Measurements from ENCODE around the gene LAMA1.

LAMA1 gene

DNA sequence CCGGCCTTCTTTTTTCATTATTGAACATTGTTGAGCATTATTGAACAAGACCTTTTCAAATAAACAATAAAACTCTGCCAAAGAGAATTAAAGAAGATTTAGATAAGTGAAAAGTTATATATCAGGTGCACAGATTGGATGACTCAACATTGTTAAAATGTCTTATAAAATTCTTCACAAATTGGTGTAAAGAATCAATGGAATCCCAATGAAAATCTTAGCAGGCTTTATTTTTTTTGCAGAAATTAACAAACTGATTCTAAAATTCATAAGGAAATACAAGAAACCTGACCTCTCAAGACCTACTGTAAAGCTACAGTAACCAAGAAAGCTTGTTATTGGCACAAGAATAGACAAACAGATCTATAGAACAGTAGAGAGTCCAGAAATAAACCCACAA lies 70.3 kb downstream of the LAMA1 start:
- no peak for DNase-seq (ENCODE audit: low spot score)

DNA sequence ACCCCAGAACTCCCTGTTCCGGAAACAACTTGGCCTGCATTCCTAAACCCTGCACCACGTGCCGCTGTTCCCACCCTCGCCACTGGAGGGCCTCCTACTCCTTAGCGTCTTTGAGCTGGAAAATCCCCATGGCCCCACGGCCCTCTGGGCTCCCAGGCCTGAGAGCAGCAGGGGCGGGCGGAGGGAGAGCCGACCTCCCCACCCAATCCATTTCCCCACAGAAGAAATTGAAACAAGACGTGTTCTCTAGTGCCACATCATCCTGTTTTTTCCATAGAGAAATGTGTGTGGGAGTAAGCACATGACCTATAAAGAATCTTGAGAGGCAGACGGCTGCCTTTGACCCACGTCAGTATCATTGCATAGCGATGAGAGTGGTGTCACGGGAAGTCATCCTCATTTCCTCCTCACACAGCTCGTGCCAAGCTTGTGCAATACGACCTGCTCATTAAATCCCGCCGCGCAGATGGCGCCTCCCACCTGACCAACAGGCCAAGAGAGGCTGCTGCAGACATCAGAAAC lies 79.2 kb downstream of the LAMA1 start:
- peak; percentile 96 for DNase-seq (ENCODE audit: low spot score)

DNA sequence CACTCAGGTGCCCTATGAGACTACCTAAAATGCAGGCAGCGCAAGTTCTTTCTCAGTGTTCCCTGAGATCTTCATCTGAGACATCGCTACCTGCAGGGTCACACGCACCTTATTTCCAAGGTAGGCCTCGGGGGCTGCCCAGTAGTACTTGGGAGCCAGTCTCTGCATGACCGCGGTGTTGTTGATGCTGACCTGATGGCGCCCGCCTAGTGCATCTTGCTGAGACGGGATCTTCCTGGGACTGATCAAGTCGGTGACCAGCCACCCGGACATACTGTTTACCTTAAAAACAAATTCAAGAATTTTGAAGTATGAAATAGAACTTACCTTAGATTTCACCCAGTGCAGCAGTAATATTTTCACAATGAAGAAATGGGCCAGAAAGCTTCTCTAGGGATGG lies 80.1 kb downstream of the LAMA1 start:
- DNase-seq (ENCODE audit: low spot score): peak; percentile 9

DNA sequence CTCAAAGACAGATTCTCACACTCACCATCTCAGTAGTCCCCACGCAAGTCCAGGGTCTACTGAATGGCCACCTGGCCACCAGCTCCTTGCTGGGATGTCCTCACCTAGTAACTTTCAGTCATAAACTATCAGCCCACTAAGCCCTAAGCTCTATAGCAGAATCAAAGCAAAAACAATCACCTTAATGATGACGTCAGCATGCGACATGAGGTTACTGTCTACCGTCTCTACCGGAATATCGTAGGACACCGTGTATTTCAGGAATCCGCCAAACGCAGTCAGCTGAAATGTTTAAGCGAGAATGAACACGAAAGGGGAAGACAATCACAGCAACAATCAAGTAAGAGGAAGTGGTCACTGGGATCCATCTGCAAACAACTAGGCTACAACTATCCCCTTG lies 81.8 kb downstream of the LAMA1 start:
- DNase-seq (ENCODE audit: low spot score): peak; percentile 38

- DNase-seq (ENCODE audit: low spot score): no peak
These were observed 82.7 kb downstream of the LAMA1 start for GRCh38 chr18:7034924-7035323.

GRCh38 chr18:7032537-7032936 lies 85.1 kb downstream of the LAMA1 start:
- DNase-seq (ENCODE audit: low spot score): no peak

DNA sequence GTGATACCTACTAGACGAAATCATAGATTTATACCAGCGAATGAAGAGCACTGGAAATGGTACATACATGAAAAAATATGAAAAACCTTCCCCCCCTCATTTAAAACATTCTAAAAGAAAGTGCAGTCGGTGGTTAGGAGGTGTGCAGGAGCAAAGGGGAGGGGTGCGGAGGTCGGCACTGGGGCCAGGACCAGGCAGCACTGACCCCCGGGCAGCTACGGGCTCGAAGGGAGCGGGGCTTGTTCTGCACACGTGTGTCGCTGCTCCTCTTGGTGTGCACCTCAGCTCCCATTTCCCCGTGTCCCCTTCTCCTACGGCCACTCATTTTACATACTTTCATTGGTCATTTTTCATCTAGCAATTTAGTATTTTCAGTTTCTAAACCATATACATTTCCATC lies 89.0 kb downstream of the LAMA1 start:
- no peak for DNase-seq (ENCODE audit: low spot score)

DNA sequence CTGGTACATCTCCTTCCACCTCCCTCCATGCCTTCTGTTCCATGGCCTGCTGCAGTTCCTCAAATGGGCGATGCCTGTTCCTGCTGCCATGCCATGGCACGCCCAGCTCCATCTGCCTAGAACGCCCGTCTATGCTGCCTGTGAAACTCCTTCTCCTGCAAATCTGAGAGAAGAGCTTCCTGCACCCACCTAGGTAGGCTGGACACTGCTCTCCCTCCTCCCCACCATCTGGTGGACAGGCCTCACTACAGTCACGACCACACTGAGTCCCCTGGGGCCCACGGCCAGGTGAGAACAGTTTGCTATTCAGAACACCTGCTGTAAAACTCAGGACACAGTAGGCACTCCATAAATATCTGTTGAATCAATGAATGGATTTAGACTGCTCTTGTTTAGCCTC lies 92.4 kb downstream of the LAMA1 start:
- no peak for DNase-seq (ENCODE audit: low spot score)

GRCh38 chr18:7023581-7023980 lies 94.0 kb downstream of the LAMA1 start:
- DNase-seq (ENCODE audit: low spot score): no peak

DNA sequence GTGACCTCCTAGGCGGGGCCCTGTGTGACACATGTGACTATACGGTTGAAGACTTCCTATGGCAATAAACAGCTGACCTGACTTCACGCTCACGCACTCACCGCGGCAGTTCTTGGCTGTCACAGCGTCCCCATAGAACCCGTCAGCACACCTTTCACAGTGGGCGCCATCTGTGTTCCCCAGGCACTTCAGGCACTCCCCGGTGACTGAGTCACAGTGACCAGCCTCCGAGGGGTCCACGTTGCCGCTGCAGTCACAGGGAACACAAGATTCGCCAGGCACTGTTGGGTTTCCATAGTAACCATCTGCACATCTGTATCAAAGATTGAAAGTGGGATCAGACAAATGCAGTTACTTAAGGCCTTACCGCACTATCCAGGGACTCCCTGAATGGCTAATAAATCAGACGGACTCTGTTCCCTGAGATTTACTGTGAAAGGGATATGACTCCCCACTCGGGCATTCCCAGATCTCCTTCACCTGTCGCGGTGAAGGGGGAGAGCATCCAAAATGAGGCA lies 94.5 kb downstream of the LAMA1 start:
- DNase-seq (ENCODE audit: low spot score): no peak

GRCh38 chr18:7021994-7022840 lies 95.4 kb downstream of the LAMA1 start:
- peak; percentile 79 for DNase-seq (ENCODE audit: low spot score)

DNA sequence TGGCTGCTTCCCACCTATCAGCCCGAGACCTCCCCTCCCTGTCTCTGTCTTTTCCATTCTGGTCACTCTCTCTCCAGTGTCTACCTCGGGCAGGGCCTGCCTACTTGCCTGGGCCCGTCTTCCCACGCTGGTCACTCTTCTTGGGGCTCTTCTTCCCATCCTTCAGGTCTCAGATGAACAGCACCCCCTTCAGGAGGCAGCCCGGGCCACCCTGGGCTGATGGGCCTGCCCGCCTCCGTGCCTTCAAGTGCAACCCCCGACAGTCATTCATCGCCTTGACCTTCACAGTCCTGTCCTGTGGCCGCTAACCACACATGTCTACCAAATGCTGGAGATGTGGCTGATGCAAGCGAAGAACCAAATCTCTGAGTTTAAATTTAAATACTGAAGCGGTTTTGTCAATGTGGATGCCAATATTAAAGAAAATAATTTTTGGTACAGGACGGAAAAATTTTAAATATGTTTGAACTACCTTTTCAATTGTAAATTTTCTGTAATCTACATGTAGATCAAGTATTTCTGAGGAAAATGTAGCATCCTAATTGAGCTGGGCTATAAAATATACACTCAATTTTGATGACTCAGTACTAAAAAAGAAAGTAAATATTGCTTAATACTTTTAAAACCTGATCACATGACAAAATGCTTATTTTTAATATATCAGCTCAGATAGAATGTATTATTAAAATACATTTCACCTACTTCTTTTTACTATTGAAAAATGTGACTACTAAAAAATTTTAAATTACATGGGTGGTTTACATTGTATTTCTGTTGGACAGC lies 96.4 kb downstream of the LAMA1 start:
- no peak for DNase-seq (ENCODE audit: low spot score)

DNA sequence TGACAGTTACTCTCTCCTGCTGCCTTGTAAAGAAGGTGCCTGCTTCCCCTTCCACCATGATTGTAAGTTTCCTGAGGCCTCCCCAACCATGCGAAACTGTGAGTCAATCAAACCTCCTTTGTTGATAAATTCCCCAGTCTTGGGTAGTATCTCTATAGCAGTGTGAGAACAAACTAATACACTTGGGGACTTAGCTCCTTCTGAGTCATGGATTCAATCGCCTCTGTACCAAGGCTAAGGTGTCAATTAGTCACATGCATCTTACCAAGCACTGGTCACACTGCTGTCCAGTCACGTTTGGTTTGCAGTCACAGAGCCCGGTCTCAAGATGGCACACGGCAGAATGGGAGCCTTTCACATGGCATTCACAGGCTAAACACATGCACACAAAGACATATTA lies 100.6 kb downstream of the LAMA1 start:
- DNase-seq (ENCODE audit: low spot score): peak; percentile 52

GRCh38 chr18:7011142-7011541 lies 106.5 kb downstream of the LAMA1 start:
- no peak for DNase-seq (ENCODE audit: low spot score)

- DNase-seq (ENCODE audit: low spot score): no peak
These were observed 113.6 kb downstream of the LAMA1 start for GRCh38 chr18:7004009-7004408.

DNA sequence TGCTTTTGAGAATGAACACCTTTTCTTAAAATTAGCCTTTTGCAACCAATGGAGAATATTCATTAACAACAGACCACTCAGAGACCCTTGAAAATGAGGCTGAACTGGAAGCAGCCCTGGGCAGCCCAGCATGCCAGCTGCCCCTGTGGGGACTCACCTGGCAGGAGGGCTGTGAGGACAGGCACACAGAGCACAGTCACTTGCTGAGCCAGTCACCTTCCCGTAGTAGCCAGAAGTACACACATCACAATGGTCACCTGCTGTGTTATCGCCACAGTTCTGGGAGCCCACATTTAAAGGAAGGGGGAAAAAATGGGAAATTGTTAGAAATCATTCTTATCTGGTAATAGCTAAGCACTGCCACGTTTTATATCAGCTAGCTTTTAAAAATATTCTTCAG lies 115.5 kb downstream of the LAMA1 start:
- no peak for DNase-seq (ENCODE audit: low spot score)

DNA sequence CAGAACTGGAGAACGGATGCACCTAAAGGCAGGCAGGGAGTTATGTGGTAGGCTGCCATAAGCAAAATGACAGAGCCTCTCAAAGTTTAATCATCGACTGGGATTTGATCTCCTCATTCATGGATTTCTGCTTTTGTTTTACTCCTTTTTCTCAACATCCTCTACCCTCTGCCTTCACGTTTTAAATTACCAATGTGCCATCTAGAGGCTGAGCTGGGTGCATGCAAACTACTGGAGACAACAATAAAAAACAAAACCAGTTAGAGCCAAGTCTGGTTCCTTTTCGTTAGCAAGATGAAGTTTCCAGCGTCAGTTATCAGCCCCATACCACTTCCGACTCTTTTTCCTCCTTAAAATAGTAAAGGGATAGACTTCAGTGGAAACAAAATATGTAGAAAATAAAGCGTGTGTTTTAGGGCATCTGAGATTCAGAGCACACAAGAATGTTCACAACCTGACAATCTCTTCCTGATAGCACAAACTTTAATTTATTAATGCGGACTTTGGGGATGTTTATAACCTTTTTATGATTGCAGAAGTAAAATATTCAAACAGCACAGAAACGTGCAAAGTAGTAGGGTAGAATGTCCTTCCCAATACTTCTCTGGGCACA lies 117.0 kb downstream of the LAMA1 start:
- DNase-seq (ENCODE audit: low spot score): peak; percentile 32

DNA sequence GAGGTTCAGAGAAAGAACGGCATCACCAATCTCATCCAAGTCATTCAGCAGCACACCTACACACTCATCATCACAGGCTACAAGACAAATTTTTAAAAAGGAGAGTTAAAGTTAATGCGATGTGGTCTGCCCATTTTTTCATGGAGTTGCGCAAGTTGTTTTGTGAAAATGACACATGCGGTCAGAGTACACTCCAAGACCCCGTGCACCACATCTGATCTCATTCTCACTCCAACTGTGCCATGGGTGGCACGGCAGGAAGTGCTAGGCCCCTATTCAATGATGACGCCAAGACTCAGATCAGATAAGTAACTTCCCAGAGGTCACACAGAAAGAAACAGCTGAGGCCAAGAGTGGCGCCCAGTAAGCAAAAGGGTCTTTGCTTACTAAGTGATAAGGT lies 119.8 kb downstream of the LAMA1 start:
- DNase-seq (ENCODE audit: low spot score): no peak

GRCh38 chr18:6994771-6995430 lies 122.7 kb downstream of the LAMA1 start:
- no peak for DNase-seq (ENCODE audit: low spot score)

GRCh38 chr18:6994056-6994770 lies 123.4 kb downstream of the LAMA1 start:
- no peak for DNase-seq (ENCODE audit: low spot score)

DNA sequence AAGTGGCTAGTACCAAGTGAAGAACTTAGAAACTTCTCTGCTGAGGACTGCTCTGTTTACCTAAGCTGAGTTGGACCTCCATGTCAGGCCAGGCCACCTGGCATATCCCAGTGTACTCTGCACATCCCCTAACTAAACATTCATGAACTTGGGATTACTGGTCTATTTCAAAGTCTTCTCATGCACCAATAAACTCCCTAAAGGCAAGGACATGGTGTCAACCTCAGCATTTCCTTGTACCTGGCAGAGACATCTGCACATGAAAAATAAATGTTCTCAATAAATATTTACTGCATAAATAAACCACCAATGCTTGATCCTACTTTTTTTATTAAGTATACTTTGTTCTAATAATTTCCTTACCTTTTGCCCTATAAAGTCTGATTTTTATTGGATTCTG lies 124.8 kb downstream of the LAMA1 start:
- no peak for DNase-seq (ENCODE audit: low spot score)
